ENCODE results near the gene LTBP2.

DNA sequence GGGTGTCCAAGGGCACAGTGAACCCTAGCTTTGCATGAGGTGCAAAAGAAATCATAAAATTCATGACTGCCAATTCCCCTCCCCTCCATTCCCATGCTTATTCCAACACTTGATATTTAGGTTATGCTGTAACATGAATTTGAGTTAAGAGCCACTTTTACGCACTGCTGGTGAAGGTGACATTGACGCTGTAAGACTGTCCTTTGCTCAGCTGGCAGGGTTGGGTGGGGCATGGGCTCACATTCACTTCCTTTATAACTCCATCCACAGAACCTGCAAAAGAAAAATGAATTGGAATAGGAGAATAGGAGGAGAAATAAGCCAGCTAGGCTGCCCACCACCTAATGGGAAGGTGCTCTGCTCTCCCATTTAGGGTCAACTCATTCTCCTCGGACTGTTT lies 125.9 kb downstream of the LTBP2 start:
- TF ChIP-seq EZH2 (IDR thresholded peaks at IDR 0.05; ENCODE audit: borderline replicate concordance) = no peak
- TF ChIP-seq, protein P1, sequence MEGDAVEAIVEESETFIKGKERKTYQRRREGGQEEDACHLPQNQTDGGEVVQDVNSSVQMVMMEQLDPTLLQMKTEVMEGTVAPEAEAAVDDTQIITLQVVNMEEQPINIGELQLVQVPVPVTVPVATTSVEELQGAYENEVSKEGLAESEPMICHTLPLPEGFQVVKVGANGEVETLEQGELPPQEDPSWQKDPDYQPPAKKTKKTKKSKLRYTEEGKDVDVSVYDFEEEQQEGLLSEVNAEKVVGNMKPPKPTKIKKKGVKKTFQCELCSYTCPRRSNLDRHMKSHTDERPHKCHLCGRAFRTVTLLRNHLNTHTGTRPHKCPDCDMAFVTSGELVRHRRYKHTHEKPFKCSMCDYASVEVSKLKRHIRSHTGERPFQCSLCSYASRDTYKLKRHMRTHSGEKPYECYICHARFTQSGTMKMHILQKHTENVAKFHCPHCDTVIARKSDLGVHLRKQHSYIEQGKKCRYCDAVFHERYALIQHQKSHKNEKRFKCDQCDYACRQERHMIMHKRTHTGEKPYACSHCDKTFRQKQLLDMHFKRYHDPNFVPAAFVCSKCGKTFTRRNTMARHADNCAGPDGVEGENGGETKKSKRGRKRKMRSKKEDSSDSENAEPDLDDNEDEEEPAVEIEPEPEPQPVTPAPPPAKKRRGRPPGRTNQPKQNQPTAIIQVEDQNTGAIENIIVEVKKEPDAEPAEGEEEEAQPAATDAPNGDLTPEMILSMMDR (IDR thresholded peaks at IDR 0.05; ENCODE audit: poor library complexity) = no peak

Data from hepatocyte (in vitro differentiated cells).